HG02970 (cell line): Measurements from ENCODE around the gene TIMM23.
"Not testable (repeated sequence)": the region's sequence is repeated elsewhere in the genome, so short reads cannot be mapped to it uniquely, and the experiment has no call there.

Source experiments
- ATAC-seq: cut with Tn5 transposase; IDR thresholded peaks from one replicate; pipeline ENCODE4 v1.9.1; 2021; ENCODE audit warnings: mild to moderate bottlenecking, moderate library complexity, moderate number of reproducible peaks; ENCODE audit not compliant: unreplicated experiment, low FRiP score

TIMM23 gene, protein sequence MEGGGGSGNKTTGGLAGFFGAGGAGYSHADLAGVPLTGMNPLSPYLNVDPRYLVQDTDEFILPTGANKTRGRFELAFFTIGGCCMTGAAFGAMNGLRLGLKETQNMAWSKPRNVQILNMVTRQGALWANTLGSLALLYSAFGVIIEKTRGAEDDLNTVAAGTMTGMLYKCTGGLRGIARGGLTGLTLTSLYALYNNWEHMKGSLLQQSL

DNA sequence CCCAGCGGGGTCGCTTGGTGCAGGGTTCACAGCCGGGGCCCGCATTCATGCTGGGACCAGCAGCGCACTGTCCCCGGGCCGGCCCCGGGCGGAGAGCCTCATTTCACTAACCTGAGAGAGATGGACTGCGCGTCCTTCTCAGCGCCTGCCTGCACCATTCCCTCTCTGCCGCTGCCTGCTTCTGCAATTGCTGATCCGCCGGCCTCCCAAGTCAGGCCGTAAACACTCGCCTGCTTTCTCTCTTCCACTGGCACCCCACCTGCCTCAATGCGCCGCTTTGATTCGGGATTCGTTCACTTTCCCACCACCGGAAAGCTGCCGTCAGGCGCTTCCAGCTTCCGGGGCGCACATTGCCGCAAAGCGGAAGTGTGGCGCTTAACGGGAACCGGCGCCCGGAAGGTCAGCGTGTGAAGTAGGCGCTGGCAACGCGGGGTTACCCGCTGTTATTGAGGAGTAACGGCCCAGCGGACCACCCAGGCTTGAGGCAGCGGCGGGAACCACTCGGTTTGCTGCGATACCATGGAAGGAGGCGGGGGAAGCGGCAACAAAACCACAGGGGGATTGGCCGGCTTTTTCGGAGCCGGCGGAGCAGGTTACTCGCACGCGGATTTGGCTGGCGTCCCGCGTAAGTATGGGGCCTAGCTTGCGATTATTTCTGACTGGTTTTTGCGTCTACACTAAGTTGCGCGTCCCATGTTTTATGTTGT is at the start of gene TIMM23:
Gene TIMM23, plus strand, starts transcription at position 384 of the 707 bp plus-strand sequence. Its CDS starts 136 bp downstream, at position 520.
- ATAC-seq = peak; percentile 71

DNA sequence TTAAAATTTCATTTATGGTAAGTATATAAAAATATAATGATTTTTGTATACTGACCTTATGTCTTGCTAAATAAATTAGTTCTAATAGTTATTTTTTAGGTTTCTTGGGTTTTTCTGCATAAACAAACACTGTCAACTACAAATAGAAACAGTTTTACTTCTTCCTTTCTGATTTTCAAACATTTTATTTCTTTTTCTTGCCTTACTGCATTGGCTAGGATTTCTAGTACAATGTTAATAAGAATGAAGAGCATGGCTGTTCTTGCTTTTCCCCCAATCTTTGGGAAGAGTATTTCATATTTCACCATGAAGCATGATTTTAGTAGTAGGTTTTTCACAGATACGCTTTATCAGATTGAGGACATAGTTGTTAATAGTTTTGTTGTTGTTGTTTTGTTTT is 45.5 kb upstream of the TIMM23 start:
- not testable (repeated sequence) for ATAC-seq

DNA sequence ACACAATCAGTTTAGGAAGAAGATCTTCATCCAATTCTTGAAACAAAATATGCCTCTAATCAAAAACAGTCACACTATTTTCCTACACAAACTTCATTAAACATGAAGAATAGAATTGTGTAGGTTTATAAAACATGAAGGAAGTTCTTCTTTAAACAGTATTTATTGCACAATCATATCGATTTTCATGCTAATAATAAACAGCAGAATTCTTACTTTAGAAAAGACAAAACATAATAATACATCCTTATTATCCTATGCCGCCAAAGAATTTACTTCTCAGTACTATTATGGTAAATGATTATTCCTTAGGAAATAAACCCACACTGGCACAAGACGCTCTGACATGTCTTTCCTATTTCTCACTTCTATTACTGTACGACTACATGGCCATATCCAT is 41.0 kb upstream of the TIMM23 start:
- not testable (repeated sequence) for ATAC-seq

DNA sequence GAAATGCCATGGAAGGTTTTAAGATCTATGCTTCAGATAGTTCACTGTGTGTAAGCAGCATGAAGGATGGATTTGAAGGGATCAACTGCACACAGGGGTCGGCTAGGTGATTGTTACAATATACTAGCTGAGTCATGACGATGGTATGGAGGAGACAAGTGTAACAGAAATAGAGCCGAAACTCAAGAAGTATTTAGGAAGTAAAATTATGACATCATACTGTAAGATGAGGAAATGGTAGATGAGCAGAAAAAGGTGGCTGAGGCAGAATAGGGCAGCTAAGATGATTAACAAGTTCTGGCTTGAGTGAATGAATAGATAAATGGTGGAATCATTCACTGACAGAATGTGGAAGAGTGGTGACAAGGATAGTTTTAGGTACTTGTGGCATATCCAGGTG is 37.5 kb upstream of the TIMM23 start:
- ATAC-seq = not testable (repeated sequence)

DNA sequence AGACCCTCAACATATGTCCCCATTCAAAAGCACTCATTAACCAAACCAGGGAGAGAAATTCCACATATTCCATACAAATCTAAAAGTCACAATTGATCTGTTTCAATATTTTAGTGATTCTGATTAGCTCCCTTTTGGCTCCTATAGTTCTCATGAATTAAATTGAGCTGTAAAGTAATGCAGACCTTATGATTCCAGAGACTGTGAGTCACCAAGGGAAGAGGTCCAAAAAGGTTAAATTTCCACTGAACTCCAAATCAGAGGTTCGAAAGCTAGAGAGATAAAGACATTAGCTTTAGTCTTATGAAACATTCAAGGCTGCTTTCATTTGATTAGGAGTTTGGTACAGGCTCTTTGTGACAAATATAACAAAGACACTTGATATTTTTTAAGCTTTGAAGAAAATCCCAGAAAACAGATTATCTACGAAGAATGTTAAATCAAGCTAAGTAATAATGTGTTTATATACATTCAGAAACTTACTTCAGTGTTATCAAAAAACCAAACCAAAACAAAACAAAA is 33.1 kb upstream of the TIMM23 start:
- not testable (repeated sequence) for ATAC-seq

DNA sequence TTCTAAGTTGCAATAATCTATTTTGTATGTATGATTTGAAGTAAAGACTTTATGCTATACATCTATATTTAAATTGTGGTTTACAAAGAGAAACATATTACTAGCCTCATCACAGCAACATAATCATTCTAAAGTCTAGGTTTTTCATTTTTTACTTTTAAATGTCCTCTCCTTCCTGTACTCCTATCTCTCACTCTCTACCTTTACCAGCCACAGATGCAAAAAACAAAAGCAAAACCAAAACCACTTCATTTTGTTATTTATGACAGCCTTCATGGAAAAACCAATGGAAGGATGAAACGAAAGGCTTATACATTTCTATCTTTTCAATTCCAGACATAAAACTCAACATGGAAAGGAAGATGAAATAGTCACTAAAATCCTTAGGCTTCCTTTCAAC is 31.1 kb upstream of the TIMM23 start:
- not testable (repeated sequence) for ATAC-seq

DNA sequence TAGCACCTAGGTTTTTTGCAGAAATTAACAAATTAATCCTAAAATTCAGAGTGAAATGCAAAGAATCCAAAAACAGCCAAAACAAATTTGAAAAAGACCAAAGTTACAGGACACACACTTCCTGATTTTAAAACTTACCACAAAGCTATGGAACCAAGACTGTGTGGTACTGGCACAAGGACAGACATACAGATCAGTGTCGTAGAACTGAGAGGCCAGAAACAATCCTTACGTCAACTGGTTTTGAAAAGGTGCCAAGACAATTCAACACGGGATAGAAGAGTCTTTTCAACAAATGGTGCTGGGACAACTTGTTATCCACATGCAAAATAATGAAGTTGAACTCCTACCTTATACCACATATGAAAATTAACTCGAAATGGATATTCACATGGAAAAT is 26.8 kb upstream of the TIMM23 start:
- not testable (repeated sequence) for ATAC-seq

DNA sequence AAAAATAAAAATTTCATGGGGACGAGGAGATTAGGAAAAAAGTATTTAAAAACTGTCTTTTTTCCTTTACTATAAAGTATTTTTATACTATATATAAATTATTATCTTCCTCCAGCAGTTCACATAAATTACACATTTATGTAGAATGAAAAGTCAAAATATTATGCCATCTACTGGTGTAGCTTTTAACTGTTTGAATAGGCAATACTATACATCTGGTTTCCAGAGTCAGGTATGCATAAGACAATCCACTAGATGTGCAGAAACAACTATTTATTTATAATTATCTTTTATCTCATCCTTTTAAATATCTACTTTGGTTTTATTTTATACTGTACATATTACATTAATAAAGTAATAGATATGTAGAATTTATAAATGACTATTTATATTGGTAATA is 24.9 kb upstream of the TIMM23 start:
- ATAC-seq = not testable (repeated sequence)

DNA sequence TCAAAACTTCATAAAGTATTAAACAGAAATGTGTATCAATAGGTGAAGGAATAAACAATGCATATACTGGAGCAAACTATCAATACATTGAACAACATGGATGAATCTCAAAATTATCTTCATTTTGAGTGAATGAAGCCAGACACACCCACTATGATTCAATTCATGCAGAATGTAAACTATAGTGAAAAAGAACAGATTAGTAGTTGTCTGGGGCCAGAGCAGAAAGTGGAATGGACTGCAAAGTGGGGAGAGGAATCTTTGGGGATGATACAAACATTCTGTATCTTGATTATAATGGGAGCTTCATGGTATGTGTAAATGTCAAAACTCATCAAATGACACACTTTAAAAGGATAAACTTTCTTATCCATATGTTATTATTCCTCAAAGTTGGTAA is 23.5 kb upstream of the TIMM23 start:
- not testable (repeated sequence) for ATAC-seq

DNA sequence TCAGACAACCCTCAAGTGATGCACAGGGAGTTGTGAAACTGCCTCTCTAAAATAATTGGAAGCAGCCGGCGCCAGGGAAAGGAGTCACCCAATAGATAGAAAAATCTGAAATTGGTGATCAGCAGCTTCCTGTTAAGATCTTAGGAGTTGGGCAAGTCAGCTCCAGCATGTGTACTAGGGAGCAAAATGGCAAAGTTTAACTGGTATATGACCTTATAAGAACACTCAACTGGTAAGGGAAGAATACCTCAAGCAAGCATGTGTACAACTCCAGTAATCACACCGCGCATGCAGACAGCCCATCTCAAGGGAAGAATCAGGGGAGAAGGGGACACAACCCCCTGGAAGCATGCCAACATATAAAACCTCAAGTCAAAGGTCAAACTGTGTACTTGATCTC is 17.9 kb upstream of the TIMM23 start:
- not testable (repeated sequence) for ATAC-seq

DNA sequence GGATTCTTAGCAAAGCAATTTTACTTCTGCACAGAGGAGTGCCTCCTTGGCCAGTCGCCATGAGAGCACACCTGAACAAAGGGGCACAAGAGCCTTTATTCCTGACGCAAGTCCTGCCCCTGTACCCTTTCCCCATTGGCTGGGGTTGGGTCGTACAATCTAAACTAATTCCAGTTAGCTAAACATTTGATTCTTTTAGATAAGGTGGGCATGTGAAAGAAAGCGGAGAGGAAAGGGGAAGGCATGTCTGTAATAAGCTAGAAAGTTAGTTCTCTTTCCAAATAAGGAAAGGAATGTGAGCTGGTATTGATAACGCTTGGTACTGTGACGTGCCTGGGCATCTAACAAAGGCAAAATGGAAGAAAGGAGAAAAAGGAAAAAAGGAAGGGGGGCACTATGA is 15.7 kb upstream of the TIMM23 start:
- ATAC-seq = not testable (repeated sequence)

DNA sequence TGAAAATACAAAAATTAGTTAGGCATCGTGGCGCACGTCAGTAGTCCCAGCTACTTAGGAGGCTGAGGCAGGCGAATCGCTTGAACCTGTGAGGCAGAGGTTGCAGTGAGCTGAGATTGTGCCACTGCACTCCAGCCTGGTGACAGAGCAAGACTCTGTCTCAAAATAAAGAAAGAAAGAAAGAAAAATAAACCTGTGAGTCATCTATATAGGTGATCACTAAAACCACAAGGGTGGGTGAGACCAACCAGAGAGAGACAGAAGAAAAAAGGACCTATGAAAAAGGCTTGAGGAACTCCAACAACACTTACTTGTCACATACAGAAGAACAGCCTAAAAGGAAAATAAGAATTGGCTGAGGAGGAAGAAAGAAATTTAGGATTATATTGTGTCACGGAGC is 14.4 kb upstream of the TIMM23 start:
- not testable (repeated sequence) for ATAC-seq

DNA sequence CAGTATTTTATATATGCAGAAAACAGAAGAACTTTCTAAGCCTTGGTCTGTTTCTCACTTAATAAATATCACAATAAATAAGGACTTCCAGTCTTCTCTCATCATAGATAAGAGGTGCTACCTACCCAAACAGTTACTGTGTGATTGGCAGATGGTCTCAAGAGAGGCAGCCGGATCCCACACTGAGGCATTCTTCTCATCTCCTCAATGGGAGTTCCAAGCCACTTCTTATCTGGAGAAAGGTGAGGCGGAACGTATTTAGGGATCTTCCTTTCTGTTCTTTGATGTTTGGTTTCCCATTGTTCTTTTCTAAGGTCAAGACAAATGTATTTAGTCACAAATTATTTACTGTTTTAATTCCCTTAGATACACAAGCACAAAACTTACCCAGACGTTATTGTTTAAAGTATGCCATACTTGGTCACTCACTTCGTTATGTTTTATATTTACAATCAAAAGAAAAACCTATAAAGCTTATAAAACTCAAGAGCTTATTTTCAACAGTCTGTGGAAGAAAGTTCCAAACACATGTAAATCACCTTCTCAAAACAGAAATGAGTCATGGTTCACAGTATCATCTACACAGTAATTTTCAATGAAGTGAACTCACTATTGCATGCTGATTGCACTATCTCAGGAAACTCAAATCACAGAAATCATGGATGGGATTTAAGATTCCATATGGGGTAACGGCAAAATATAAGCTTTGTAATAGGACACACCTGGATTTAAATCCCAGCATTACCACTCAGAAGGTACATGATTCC is 9.4 kb upstream of the TIMM23 start:
- ATAC-seq = not testable (repeated sequence)

DNA sequence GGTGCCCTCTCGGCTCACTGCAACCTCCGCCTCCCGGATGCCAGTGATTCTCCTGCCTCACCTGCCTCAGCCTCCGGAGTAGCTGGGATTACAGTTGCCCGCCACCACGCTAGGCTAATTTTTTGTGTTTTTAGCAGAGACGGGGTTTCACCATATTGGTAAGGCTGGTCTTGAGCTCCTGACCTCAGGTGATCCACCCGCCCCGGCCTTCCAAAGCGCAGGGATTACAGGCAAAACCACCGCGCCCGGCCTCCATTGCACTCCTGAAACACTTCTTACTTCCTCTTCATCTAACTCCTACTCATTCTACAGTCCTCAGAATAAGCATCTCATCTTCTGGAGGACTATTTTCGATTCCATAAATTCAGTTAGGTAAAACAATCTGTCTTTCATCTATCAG is 1.3 kb upstream of the TIMM23 start:
- not testable (repeated sequence) for ATAC-seq

DNA sequence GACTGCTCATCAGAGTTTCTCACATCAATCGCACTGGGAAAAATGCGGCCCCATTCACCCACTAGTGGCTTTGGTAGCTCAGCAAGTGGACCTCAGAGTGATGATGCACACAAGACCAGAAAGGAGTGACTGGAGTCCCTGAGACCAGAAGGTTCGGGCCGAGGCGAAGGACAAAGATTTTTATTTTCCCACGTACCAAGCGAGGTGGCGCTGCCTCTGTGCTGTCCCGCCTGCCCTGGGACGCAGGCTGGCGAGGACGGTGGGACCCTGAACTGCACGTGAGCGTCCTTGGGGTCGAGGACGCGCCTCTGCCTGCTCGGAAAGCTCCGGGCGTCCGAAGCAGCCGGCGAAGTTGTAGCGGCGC is 565 bp upstream of the TIMM23 start:
- peak; percentile 14 for ATAC-seq

DNA sequence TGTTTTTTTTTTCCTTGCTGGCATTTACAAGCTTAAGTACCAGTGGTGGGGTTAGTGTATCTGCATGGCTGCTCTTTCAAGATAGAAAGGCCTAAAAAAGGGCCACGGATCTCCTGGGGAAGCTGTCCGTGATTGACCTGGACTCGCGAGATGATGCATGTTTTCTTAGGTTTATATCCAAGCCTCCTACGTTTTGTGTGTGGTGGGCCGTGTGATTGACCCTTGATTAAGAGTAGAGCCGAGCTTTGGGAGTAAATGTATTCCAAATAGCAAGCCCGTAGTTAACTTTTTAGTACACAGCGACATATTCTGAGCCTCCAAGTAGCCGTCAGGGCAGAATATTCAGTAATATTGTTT is 502 bp downstream of the TIMM23 start:
- peak; percentile 3 for ATAC-seq

DNA sequence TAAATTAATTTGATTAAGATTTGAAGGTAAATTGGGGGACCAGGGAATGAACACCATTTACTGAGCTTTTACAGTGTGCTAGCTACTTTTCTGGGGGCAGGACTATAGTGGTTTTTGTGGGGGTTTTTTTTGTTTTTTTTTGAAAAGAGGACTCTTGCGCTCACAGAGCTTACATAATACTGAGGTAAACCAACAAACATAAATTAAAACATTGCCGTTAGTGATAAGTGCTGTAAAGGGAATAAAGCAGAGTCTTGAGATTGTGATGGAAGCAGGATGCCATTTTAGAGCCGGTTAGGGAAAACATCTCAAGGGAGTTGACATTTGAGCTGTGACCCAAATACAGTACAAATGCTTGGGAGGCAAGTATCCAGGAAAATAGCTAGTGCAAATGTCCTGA is 1.8 kb downstream of the TIMM23 start:
- ATAC-seq = not testable (repeated sequence)

DNA sequence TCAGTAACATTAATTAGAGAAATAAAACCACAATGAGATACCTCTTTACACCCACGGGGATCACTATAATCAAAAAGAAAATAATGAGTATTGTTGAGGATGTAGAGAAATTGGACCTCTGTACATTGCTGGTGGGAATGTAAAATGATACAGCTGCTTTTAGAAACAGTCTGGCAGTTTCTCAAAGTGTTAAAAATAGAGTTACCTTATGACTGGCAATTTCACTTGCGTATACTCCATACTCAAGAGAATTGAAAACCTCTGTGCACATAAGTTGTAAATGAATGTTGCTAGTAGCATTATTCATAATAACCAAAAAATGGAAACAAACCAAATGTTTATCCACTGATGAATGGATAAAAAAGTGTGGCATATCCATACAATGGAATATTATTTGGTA is 6.3 kb downstream of the TIMM23 start:
- ATAC-seq = not testable (repeated sequence)

DNA sequence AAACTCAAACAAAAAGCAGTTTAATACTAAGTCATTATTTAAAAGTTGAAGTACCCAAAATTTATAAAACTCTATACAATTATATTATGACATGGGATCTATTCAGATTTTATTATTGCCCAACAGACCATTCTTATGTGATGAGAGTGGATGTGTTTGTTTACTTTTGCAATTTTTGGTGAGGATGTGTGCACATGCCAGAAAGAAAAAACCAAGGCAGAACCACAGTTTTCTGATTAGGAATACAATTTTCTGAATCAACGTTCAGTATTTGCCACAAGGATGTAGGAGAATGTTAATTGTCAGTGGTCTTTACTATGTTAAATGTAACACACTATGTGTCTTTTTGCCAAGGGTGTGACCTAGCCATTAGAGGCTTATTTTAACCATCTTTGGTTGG is 9.1 kb downstream of the TIMM23 start:
- ATAC-seq = not testable (repeated sequence)

DNA sequence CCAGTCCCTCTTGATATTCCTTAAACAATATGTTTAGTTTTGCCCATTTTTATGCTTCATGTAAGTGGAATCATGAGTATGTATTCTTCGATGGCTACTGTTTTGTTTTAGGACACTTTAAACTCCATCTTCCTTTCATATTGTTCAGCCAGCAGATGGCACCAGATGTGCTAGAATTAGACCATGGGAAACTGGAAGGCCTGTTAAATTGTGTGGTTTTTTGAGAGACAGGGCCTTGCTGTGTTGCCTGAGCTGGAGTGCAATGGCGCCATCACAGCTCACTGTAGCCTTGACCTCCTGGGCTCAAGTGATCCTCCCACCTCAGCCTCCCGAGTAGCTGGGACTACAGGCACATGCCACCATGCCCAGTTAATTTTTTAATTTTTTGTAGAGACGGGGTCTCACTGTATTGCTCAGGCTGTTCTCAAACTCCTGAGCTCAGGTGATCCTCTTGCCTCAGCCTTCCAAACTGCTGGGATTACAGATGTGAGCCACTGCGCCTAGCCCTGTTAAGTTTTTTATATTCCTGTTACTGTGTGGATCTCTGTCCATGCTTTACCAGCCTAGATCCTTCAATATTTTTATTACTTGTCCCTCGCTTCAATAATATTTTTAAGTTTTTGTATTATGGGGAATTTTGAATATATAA is 11.4 kb downstream of the TIMM23 start:
- ATAC-seq = not testable (repeated sequence)

DNA sequence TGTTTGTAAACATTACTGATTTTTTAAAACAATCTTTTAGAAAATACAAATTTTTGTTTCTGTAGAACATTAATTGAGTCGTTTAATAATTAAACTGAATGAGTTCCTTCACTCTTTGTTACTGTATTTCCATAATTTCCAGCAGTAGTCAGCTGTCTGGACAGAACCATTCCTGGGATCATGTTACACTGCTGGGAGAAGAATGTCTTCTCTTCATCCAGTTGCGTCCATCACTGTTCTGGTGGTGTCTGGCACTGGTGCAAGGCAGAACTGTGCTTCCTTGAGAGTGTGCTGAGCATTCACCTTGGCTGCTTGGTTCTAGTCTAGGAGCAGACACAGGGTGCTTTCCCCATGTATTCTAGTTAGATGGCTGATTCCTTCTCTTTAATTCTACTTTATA is 12.2 kb downstream of the TIMM23 start:
- not testable (repeated sequence) for ATAC-seq
